Hematopoietic multipotent progenitor cell (in vitro differentiated cells): ENCODE results near the gene PHOX2B. TPM values are rescaled to one million over a fixed set of nuclear protein-coding genes. Genes with fewer than 3 reads are reported as not detected.
"Not testable (repeated sequence)": the region's sequence is repeated elsewhere in the genome, so short reads cannot be mapped to it uniquely, and the experiment has no call there.

Source experiments
- DNase-seq, 3 donors: peaks; one replicate each; pipeline ENCODE4 v3.0.0-alpha.2; 2011 to 2015; ENCODE audit warnings: low read depth in 2 of 3, low spot score in 2 of 3
- small RNA-seq: library from RNA; depleted of rRNA; stranded (forward); fragments of <200 nt; gene quantifications from one replicate; pipeline ENCODE3, GENCODE V24; 2012
- total RNA-seq: library from RNA; depleted of rRNA; stranded (reverse); fragments of >200 nt; gene quantifications from one replicate; pipeline ENCODE4 v1.2.3, GENCODE V29; 2012

The PHOX2B gene
- total RNA-seq, 1 donor: not detected

DNA sequence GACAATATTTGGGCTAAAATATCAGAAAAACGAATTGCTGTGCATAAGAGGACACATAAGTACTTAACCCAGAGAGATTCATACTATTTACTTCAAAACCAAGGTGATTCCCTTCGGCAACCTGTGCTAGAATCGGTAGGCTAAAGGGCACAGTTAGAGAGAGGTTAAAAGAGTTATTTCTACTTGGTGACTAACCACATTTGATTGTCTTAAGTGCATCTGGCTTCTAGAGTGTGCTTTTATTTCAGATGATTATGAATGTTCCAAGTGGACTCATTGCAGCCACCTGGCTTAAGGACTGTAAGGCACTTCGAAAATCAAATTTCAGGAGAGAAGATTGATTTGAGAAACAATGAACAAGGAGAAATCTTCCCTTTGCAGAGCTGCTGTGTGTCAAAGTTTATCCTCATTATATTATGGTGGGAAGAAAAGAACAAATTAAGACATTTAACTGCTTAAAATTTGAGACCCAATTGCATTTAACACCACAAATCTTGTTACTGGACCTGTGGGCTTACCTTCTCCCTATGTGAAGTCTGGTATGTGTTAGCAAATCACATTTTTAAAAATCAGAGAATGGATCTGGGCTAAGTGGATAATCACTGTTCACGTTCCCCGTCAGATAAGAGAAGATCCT, 34.0 kb downstream of the PHOX2B start:
- DNase-seq: no peak

DNA sequence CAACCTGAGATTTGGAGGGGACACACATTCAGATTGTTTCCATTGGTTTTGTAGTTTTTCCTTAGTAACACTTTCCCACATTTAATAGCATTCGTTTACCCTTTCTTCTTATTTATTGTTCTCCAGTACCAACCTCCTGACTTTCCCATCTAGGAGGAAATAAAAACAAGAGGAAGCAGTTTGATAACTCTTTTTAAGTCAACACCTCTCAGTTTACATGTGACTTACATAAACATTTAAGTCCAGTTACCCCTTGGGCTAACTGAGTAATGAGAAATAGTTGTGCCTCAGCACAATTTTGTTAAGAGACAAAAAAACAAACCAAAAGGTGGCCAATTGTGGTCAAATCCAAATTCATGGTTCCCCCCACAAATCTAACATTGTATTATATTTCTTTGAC, 34.8 kb downstream of the PHOX2B start:
- no peak for DNase-seq

DNA sequence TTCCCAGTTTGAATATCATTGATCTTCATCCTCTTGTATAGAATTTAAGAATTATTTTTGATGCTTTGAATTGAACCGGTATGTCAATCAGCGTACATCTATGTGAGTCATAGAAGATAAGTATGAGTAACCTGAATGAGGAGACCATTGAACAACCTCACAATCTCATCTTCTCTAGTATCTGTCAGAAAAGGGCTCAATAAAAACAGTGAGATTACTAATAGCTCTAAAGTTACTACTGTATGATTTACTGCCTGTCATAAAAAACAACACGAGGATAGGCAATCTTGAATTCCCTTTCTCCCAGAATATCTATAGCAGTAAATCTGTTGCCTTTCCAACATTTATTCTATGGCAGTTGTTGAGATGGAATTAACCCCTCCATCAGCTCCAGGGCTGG, 36.1 kb downstream of the PHOX2B start:
- DNase-seq: no peak

DNA sequence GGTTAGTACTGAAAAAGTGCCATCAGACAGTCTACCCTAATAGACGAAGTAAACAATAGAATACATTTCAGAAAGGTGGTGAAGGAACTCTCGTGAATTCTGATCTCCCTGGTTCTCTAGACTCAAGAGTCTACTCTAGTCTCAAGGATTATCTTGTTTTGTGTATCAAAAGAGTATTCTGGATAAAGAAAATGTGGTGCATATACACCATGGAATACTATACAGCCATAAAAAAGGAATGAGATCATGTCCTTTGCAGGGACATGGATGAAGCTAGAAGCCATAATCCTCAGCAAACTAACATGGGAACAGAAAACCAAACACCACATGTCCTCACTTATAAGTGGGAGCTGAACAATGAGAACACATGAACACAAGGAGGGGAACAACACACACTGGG, 36.9 kb downstream of the PHOX2B start:
- DNase-seq: not testable (repeated sequence)

DNA sequence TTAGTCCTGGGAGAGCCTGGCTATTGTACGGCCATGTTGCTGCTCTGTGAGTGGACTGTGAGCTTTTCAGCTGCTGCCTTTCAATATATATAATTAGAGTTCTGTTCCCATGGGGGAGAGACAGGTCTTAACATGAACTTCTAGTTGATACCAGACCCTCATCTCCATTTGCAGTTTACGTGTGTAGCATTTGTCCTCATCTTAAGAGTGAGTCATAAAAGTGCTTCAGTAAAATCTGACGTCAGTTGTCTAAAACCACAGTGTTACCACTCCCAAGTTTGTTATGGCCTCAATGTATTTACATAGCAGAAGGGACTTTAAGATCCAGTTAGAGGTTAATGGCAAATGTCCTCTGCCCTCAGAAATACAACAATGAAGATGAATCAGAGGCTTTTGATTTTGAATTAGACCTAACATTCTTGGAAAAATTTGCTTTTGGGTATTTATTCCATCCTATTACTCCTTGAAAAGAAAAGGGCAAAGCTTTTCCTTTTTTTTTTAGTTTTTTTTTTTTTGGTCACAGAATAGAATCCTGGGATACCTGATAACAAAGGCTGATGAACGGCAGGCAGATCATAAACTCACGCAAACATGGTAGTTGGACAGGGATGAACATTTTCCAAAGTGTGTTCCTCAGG, 38.6 kb downstream of the PHOX2B start:
- no peak for DNase-seq

DNA sequence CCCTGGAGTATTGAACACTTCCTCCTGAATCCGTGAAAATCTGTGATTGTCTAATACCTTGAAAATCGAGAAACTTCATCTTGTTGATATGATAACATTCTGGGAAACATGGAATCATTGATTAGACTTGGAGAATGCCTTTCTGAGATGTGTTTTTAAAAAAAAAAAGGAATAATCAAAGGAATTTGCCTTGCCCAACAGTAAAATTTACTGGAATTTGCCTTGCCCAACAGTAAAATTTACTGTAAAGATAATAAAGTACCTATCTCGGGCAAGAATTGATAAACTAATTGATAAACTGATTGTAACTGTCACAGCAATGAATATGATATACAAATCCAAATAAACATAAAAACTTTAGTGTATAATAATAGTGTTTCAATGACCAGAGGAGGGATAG, 44.7 kb downstream of the PHOX2B start:
- no peak for DNase-seq

DNA sequence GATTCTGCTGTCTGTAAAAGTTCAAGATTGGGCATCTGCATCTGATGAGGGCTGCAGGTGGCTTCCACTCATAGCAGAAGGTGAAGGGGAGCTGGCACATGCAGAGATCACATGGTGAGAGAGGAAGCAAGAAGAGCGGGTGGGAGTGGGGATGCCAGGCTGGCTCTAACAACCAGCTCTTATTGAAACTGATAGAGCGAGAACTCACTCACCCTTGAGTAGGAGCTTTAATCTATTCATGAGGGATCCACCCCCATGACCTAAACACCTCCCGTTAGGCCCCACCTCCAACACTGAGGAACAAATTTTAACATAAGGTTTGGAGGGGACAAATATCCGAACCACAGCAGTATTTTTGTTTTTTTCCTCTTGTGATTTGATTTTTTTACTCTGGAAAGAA, 45.8 kb downstream of the PHOX2B start:
- no peak for DNase-seq

DNA sequence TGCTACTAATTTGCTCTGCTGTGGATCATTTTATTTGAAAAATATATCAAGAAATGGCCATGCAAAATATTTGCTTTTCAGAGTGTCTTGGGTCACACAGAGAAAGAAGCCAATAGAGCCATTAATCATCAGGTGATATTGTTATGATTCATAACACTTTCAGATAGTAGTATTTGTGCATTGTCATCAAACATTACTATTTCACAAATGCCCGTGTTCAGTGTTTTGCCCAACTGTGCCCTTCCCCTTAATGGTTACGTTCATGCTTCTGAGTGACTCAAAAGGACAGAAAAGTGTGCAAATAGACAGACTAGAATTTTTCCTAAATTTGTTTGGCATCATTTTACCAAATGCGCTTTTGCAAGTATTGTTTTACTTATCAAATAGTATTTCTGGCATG, 46.5 kb downstream of the PHOX2B start:
- no peak for DNase-seq

DNA sequence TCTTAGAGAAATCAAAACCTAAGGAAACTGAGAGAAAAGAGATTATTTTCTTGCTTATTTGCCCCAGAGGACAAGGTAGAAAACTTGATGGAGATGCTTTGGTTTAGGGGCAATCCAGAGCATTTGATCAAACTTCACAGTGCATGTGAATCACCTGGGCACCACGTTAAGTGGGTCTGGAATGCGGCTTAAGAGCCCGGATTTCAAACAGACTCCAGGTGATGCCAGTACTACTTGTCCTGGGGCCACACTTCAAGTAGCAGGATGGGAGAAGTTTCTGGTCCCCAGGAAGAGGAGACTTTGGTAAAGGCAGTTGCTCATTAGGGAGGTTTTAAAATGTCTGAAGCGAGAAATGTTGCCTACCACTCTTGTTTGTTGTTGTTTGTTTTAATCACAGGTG, 51.8 kb downstream of the PHOX2B start:
- DNase-seq: no peak

DNA sequence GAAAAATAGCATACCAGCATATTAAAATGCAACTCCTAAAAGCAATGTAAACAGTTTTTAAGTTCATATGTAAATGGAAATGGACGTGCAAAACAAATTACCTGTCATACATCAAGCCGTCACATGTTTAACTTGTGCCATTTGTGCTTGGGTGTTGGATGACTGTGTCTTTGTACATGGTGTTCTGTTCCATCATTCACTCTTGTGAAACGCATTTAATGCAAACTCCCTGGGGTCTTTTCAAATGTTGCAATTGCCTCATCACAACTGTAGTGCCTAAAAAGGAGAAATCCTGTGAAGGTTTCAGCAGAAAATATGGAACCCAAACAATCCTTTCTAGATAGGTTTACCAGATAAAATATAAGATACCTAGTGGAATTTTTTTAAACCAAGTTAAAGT, 52.4 kb downstream of the PHOX2B start:
- DNase-seq: no peak

Small RNA genes within 50 kb of the gene (small RNA-seq; reads per million reads assigned to genes)
- gene RNU1-49P: not detected

Other genes starting within 250 kb of the PHOX2B start
- gene LIMCH1, start 210.6 kb downstream of the PHOX2B start, total RNA-seq: 17.2 TPM
- gene TMEM33, start 186.7 kb upstream of the PHOX2B start, total RNA-seq: 36.4 TPM
- under 0.01 TPM for gene DCAF4L1, start 233.0 kb upstream of the PHOX2B start, total RNA-seq
- 46.0 TPM for gene SLC30A9, start 241.8 kb upstream of the PHOX2B start, total RNA-seq